ENCODE results near the gene CHCHD3.
A peak's percentile ranks its signal among the peaks of the same experiment; 100 is the strongest.

Gene CHCHD3

DNA sequence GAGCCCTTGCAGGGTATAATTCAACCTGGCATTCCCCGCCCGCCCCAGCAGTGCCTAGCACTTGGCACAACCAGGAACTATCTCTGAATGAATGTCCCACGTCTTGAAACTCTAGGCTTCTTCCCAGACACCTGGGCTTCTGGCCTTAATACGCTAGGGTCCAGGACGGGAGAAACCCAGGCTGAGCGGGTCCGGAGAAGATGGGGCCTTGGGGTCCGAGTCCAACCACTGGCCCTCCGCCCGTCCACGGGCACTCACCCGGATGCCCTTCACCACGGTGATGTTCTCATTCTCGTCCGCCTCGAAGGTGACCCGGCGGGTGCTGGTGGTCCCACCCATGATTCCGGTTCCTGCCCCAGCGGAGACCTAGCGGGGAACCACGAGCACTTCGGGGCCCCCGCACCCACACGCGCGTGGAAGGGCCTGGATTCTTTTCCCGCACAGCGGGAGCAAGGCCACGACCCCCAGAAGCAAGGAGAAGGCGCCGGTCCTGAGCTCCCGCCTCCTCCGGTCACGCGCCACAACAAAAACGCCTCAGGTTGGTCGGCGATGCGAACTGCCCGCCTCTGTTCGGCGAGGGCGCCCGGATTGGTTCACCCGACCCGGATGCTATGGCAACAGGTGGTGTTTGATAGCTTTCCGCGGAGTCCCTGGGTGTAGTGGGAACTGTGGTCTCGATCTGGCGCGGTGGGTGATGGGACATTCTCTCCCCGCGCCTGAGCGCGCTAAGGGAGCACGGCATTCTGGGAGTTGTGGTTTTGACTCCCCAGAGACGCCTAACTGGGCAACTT lies at the start of gene CHCHD3:
TSS of gene CHCHD3 (minus strand) at position 492 of the 791 bp plus-strand sequence. CDS start at position 339, 153 bp downstream.
- FAIRE-seq, result peak; percentile 99

- FAIRE-seq, result no peak
These were observed 48.3 kb upstream of the CHCHD3 start for GRCh38 chr7:133130166-133130565.

DNA sequence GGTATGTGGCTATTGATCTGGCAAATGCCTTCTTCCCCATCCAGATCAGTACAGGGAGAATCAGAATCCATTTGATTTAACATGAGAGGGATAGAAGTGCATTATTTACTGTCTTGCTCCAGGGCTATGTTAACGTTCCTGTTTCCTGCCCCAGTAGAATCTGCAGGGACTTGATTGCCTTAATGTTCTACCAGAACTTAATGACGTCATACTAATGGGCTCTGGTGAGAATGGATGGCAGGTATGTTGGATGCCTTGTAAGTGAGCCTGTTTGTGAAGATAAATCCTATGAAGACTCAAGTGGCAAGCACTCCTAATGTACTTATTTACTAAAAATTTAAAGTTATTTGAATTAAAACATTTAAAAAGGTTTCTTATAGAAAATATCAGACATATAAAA lies 44.5 kb upstream of the CHCHD3 start:
- FAIRE-seq, result no peak

GRCh38 chr7:133124974-133125373 lies 43.1 kb upstream of the CHCHD3 start:
- FAIRE-seq, result peak; percentile 11

- FAIRE-seq, result no peak
These were observed 39.4 kb upstream of the CHCHD3 start for GRCh38 chr7:133121175-133121844.

GRCh38 chr7:133119067-133119466 lies 37.2 kb upstream of the CHCHD3 start:
- FAIRE-seq, result no peak

GRCh38 chr7:133118261-133118660 lies 36.4 kb upstream of the CHCHD3 start:
- no peak for FAIRE-seq

- no peak for FAIRE-seq
These were observed 35.6 kb upstream of the CHCHD3 start for GRCh38 chr7:133117452-133117851.

DNA sequence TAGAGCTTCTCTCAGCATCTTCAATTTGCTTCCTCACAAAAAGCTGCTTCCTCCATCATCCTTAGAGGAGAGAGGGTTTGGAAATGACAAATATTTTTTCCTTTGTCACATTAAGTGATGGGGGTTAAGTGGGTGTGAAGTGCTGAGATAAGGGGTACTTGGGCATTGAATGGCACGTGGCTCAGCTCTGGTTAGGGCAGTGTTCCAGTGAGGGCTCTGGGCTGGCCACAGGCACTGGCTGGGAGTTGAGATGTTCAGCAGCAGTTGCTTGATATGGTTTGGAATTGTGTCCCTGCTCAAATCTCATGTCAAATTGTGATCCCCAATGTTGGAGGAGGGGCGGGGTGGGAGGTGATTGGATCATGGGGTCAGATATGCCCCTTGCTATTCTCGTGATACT lies 33.7 kb upstream of the CHCHD3 start:
- FAIRE-seq, result no peak

DNA sequence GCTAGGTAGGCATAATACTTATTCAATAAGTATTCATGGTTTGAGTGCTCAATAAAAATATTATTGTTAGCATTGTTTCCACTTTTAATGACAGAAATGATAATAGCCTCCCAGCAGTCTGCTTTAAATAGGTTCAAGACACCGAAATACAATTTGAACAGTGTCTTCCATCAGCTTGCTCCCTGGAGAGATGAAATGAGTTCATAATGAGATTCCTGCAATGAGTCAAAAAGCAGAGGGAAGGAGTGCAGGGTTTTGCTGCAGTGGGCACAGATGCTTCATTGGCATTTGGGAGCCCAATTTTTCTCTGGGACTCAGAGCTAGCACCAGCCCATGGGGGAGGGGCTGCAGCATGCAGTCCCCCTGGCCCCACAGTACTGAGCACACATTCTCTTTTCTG lies 32.6 kb upstream of the CHCHD3 start:
- no peak for FAIRE-seq

DNA sequence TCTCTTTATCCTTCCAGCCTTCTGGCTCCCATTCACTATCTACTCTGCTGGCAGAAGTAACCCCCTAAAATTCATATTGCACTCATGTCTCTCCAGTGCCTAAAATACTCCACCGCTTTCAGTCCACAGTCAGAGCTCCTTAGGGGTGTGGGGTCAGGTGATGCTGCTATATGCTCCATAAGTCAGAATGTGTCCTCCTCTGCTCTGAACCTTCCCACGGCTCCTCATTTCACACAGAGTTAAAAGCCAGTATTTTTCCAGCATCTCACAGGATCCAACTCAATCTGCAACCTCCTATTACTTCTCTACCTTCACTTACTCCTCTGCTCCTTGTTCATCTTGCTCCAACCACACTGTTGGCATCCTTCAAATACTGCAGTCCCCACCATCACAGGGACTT lies 31.1 kb upstream of the CHCHD3 start:
- no peak for FAIRE-seq

DNA sequence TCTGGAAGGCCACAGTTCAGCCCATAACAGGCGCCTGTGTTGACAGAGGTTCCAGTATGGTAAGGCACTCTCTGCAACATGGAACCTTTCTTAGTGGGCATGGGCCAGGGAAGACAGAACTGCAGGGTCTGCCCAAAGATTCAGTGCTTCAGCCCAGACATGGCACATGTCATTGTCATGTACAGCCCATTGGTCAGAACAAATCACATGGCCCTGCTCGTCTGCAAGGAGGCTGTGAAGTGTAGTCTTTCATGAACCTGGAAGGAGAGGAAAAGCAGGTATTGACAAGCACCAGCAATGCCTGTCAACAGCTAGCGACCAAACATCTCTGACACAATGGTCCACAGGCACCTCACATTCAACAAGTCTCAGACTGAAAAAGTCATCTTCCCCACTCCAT lies 30.4 kb upstream of the CHCHD3 start:
- FAIRE-seq, result no peak

- no peak for FAIRE-seq
These were observed 28.4 kb upstream of the CHCHD3 start for GRCh38 chr7:133110312-133110711.

DNA sequence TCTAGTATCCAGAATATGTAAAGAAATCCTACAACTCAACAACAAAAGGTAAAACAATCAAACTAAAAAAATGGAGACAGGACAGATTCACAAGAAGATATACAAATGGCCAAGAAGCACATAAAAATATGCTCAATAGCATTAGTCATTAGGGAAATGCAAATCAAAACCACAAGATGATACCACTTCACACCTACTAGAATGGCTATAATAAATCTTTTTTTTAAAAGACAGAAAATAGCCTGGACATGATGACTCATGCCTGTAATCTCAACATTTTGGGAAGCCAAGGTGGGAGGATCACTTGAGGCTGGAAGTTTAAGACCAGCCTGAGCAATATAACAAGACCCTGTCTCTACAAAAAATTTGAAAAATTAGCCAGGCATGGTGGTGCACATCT lies 27.9 kb upstream of the CHCHD3 start:
- FAIRE-seq, result no peak

- FAIRE-seq, result no peak
These were observed 26.1 kb upstream of the CHCHD3 start for GRCh38 chr7:133108023-133108422.

GRCh38 chr7:133102276-133103060 lies 20.6 kb upstream of the CHCHD3 start:
- no peak for FAIRE-seq

GRCh38 chr7:133099633-133100286 lies 17.9 kb upstream of the CHCHD3 start:
- no peak for FAIRE-seq

DNA sequence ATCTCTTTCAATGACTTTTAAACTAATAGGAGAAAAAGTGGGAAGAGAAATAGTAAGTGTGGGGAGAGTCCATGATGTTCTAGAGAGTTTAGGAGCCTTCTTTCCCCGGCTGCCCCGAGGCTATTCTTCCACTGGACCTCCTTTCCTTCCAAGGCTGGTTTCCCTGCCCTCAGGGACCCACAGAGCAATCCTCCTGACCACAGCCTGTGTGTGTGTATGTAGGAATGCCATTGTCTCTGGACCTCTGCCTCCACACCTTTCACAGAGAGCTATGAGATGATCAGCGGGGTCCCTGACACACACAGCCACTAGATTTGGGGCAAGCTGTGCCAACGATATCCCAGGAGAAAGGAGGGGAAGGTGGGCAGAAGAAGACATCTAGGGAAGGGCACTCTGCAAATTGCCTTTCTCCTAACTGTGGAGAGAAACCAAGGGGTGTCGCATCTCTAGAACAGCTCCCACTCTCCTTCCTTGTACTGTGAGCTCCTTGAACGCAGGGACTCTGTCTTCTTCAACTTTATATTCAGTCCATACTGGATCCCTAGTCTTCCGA lies 13.3 kb upstream of the CHCHD3 start:
- no peak for FAIRE-seq

DNA sequence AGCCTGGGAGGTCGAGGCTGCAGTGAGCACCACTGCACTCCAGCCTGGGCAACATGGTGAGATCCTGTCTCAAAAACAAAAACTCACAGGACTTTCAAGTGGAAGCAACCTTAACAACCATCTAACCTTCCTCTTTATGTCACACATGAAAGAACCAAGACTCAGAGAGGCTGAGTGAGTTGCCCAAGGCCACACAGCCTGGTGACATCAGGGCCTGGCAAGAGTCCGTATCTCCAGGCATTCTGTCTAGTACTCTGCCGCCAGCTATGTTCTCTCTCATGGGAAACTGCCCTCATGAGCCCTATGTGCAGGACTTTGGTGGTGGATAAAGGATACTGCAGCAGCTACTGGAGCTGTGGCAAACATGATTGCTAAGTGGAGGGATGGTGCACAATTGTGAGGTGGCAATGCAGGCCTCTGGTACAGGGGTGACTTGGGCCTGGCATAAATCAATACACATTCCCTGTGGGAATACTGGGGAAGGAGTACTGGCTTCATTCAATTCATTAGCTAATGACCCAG lies 10.1 kb upstream of the CHCHD3 start:
- no peak for FAIRE-seq

GRCh38 chr7:133082390-133082766 lies 488 bp upstream of the CHCHD3 start:
- FAIRE-seq, result no peak

DNA sequence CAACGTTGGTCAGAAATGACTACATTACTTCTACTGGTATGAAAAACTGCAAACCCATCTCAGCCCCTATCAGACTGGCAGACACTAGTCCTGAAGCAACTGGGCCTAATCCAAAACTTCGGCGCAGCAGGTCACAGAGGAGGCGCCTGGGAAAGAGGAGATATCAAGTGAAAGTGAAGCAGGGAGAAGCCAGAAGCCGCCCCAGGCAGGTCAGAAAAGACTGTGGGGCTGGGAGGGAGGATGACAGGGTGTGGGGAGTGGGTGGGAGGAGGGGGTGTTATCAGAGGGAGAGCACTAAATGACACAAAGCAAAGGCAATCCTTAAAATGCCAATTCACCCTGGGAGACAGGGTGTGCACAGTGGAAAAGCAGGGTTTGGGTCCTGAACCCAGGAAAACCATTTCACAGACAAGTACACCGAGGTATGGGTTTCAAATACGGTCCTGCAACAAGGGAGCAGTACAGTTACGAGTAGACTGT lies 731 bp downstream of the CHCHD3 start:
- no peak for FAIRE-seq

DNA sequence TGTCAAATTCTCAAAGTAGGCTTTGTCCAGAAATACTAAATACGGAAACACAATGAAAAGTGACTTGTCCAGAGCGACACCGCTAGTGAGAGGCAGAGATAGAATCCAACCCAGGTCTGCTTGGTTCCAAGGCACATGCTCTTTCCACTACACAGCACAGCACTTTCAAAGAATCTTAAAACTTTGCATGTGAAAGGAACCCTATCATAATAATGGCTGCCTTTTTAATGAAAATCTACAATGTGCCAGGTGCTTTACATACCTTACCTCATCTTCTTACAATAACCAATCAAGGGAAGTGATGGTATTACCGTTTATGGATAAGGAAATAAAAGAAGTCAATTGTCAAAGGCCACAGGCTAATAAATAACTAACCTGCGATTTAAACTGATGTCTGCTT lies 2.6 kb downstream of the CHCHD3 start:
- FAIRE-seq, result no peak
